ENCODE data around the gene WDR59.
"Not testable (repeated sequence)": the region's sequence is repeated elsewhere in the genome, so short reads cannot be mapped to it uniquely, and the experiment has no call there.

The WDR59 gene

DNA sequence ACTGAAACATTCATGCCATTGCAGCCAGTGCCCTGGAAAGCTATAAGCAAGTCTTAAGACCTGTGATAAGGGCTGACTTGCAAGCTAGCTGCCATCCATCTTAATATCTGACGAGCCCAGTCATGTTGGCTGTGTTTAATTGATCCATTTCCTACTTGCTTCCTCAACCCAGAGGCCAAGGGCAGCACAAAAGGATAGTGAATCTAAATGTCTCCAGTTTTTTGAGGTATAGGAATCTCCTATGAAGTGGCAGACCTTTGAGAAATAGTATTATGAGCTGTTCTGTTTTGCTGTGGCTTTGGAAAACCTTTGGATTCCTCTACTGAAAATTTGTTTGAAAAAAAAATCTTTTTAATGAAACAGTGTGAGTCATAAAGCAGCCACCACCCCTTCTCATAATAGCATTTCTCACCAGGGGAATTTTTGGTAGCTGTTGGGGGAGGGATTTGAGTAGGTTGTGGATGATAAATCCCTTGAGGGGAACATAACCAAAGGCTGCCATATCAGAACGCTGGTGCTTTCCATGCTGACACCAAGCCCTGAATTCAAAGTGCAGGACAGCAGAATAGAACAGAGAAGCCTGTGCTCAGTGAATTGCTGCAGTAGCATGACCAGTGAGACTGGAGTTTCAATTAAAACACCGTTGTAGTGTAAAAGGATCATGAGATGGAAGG lies 26.8 kb upstream of the WDR59 start:
- DNase-seq (ENCODE audit: low read depth): peak; percentile 71

DNA sequence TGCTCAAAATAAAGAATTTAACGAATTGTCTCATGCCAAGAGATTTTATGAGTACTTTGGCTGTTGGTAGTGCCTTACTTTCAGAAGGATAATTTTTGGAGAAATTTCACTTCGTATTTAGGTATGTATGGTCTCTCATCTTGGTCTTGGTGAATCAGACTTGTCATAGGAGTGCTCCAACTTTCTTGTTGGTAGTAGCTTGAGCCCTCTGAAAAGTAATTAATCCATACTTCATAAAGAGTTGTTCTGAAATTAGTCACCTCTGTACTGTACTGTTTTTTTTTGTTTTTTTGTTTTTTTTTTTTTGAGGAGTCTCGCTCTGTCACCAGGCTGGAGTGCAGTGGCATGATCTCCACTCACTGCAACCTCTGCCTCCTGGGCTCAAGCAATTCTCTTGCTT lies 25.5 kb upstream of the WDR59 start:
- no peak for DNase-seq (ENCODE audit: low read depth)

DNA sequence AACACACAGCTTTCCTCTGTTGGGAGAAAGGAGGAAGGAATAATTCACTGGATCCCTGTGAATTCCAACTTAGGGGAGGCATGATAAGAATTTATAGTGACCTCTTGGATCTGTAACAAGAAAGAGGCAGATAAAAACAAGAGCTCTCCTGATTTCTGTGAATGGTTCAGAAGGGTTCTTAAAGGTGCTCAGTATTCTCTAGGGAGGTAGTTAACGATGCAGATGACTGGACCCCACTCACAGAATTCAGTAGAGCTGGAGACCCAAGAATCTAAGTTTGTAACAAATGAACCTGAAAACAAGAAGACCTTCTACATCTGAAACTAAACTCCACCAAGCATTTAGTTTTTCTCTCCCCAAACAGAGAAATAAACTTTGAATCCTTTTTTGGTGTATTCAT lies 22.5 kb upstream of the WDR59 start:
- DNase-seq (ENCODE audit: low read depth): no peak

DNA sequence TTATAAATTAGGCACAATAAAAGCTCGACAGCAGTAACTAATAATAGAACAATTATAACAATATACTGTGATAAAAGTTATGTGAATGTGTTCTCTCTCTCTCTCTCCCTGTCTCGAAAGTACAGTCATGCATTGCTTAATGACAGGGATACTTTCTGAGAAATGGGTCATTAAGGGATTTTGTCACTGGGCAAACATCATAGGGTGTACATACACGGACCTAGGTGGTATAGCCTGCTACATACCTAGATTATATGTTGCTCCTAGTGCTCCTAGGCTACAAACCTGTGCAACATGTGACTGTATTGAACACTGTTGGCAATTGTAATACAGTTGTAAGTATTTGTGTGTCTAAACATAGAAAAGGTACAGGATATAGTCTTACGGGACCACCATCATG lies 20.8 kb upstream of the WDR59 start:
- DNase-seq (ENCODE audit: low read depth): no peak

DNA sequence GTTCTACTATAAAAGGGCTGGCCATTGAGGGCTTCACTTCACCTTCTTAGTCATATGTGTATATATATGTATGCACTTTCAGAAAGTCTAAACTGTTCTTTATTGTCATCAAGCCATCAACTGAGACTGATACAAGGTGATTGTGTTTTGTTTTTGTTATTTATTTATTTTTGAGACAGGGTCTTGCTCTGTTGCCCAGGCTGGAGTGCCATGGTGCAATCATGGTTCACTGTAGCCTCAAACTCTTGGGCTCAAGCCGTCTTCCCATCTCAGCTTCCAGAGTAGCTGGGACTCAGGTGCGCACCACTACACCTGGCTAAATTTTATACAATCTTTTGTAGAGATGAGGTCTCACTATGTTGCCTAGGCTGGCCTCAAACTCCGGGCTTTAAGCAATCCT lies 19.5 kb upstream of the WDR59 start:
- DNase-seq (ENCODE audit: low read depth): no peak

DNA sequence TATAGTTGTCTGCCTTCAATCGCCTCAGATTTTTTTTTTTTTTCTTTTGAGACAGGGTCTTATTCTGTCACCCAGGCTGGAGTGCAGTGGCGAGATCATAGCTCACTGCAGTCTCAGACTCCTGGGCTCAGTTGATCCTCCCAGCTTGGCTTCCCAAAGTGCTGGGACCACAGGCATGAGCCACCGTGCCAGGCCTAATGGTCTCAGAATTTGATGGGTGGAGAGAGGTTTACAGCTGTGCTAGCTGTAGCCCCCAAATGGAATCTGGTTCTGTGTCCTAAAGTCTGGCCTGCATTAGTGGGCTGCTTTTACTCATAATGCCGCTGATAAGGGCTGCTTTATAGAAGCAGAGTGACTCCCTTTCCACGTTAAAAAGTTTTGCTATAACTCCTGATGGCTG lies 19.0 kb upstream of the WDR59 start:
- DNase-seq (ENCODE audit: low read depth): no peak

DNA sequence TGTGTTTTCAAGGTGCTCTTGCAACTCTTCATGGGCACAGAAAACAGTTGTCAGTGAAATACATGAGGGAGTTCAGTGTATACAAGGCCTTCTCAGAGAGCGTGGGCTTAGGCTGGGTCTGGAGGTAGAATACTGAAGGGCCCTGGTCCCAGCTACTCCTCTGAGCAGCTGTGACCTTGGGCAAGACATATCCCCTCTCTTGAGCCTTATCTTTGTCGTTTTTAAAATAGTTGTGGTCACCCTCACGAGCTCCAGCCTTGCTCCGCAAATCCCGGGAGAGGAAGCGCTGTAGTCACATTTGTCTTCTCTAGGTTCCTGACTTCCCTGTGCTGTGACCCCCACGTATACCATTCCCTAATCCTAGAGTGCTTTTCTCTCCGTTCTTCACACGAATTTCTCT lies 17.6 kb upstream of the WDR59 start:
- no peak for DNase-seq (ENCODE audit: low read depth)

DNA sequence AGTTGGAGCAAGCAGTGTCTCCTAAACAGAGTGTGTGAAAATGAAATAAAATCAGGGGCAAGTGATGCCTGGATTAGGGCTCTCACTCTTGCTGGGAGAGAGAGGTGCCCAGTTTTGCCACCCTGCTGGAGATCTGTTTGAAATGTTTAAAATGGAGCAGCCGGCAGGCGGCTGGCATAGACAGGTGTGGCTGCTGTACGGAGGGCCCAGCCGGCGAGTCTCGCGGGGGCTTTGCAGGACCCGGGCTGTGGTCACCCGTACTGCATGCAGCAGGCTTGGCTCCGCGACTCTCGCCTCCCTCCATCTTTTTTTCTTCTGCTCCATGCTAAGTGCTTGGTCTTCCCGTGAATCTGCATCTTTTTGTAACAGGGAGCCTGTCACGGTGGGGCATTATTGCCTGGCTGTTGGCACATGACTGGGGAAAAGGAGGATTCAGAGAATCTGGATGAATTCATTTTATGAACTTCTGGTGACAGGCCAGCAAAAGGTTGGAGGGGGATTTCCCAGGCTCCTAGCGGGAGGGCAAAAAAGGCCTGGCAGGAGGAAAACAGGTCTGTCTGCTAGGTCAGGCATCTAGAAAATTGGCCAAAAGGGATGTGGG lies 15.7 kb upstream of the WDR59 start:
- no peak for DNase-seq (ENCODE audit: low read depth)

DNA sequence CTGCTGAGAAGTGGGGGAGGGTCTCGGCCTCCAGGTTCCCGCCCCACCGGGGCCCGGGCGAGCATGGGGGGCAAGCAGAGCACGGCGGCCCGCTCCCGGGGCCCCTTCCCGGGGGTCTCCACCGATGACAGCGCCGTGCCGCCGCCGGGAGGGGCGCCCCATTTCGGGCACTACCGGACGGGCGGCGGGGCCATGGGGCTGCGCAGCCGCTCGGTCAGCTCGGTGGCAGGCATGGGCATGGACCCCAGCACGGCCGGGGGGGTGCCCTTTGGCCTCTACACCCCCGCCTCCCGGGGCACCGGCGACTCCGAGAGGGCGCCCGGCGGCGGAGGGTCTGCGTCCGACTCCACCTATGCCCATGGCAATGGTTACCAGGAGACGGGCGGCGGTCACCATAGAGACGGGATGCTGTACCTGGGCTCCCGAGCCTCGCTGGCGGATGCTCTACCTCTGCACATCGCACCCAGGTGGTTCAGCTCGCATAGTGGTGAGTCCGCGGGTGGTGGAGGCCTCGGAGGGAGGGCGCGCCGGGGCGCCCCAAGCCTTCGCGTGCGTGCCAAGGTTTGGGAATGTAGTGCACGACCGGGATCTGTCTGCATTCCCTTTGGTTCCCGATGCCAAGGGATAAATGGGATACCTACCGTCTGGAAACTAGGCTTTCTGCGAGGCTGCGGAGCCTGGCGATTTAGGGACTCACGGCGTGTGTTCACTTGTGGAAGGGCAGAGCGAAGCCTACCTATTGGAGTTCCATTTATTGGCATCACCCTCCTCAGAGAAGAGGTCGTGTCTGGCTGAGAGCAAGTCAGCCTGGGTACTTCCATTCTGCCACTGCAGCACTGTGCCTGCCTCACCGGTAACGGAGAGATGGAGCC lies 14.9 kb upstream of the WDR59 start:
- DNase-seq (ENCODE audit: low read depth): no peak

DNA sequence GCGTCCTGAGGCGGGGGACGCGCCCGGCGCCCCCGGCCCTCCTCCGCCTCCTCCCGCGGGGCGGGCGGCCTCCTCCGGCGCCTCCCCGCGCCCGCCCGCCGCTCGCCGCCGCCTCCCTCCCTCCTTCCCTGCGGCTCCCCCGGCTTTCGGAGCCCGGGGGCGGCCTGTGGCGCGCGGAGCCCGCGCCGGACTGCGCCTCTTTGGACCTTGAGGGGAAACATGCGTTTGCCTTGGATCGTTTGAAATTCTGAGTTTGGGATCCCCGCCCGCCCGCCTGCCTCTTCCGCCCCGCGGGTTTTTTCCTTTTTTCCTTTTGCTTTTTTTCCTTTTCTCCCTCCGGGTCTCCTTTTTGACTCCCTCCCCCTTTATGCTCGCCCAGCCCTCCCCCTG lies 14.3 kb upstream of the WDR59 start:
- DNase-seq (ENCODE audit: low read depth): no peak

DNA sequence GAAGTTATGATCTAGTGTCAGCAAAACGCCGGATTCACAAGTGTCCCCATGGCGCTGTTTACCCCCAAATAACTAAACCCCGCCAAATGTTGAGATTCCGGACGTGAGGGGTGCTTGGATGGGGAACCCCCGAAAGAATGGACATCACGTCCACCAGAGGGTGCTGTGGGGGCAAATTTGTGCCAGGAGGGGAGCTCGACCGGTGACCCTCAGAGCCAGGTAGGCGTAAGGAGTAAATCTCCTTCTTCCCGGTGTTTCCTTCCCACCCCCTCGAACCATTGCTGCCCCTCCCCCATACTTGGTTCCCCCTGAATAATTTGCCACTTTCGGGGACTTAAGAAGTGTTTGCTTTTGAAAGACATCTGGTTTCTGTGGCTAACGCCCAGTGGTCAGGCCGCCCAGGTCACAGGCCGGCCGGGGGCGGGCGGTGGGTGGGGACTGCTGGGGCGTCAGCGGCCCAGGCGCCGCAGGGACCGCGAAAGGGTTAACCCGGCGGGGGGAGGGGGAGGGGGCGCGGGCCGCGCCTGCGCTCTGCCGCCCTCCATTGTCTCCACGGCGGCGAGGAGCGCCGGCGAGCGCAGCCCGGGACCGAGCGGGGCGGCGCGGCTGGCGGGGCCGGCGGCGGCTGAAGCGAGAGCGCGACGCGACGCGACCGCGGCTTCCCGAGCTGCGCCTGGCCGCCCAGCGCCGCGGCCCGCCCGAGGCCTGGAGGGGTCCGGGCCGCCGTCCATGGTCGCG lies 13.7 kb upstream of the WDR59 start, which contains the start of gene ZNRF1:
TSS of gene ZNRF1 (plus strand) at position 544 of the 738 bp plus-strand sequence. CDS start 648 bp downstream, outside the sequence.
- DNase-seq (ENCODE audit: low read depth): peak; percentile 46

DNA sequence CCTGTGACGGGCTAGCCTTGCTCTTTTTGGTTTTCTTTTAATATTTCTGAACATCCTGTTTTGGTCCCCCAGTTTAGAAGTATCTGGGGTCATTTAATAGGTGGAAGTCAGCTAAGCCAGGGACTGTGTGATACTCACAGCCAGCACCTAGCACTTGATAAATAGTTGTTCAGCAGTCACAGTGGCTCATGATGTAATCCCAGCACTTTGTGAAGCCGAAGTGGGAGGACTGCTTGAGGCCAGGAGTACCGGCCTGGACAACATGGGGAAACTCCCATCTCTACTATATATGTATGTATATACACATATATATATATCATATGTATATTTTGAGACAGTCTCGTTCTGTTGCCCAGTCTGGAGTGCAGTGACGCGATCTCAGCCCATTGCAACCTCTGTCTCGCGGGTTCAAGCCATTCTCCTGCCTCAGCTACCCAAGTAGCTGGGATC lies 12.1 kb upstream of the WDR59 start:
- DNase-seq (ENCODE audit: low read depth): no peak

DNA sequence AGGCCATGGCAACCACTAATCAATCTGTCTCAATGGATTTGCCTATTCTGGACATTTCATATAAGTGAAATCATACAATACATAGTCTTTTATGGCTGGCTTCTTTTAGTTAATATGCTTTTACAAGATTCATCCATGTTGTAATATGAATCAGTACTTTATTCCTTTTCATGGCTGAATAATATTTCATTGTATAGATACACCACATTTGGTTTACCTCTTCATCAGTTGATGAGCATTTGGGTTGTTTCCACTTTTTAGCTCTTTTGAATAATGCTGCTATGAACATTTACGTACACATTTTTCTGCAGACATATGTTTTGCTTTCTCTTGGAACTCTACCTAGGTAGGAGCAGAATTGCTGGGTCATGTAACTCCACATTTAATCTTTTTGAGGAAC lies 11.1 kb upstream of the WDR59 start:
- DNase-seq (ENCODE audit: low read depth): no peak

DNA sequence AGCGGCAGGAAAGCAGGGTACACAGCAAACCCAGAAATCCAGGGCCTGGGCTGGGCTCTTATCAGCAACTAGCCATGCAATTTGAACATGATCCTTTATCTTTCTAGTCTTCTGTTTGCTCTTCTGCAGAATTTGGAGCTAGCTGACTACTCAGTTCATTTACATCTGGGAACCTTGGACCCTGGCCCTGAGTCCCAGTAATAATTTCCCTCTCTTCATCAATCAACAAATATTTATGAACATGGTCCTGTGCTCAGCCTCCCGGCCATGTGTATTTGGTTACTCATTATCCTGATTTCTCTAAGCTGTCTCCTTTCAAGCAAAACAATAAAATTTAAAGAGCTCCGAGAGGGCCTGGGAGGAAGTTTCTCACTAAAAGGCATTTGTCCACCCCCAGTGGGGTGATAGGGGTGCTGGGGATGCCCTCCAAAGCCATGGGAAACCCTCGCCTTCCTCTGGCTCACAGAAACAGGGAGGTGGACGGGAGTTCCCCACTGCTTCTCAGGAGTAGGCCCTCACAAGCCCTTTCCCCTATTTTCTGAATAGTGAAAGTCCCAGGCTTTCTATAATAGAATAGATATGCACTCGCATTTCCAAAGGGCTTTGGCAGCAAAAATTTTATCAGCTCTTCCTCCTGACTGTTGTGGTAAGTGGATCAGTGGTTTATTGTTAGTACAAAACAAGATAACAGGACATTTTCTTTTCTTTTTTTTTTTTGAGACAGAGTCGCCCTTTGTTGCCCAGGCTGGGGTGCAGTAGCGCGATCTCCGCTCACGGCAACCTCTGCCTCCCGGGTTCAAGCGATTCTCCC lies 6.9 kb upstream of the WDR59 start:
- DNase-seq (ENCODE audit: low read depth): no peak

DNA sequence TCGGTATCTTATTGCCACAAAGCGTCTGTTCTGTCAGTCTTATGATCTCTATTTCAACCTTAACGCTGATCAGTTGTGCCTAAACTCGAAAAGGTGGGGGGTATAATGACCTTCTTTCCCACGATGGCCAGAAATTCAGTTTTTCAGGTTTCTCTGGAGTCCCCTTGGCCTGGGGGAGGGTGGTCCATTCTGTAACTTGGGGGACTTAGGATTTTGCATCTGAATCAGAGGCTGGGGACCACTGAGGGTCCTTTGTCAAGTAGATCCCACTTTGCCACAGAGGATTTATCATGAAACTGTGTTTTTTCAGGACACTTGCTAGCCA lies 6.3 kb upstream of the WDR59 start:
- no peak for DNase-seq (ENCODE audit: low read depth)

DNA sequence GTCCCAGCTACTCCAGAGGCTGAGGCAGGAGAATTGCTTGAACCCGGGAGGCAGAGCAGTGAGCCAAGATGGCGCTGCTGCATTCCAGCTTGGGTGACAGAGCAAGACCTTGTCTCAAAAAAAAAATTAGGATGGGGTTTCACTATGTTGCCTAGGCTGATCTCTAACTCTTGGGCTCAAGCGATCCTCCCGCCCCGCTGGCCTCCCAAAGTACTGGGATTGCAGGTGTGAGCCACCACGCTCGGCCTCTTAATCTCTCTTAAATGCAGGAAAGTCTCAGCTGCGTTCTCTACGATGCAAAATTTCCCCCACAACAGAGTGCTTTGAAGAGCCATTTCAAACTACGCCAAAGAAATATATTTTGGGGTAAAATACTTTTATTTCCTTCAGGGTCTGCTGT lies 5.9 kb upstream of the WDR59 start:
- no peak for DNase-seq (ENCODE audit: low read depth)

DNA sequence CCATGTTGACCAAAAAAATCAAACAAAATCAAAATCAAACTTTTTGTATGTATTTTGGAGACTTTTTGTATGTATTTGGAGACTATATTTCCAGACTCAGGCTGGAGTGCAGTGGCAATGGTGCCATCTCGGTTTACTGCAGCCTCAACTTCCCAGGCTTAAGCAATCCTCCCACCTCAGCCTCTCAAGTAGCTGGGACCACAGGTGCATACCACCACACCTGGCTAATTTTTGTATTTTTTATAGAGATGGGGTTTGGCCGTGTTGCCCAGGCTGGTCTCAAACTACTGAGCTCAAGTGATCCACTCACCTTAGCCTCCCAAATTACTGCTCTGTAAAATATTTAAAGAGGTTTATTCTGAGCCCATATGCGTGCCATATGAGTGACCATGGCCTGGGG lies 4.9 kb upstream of the WDR59 start:
- DNase-seq (ENCODE audit: low read depth): not testable (repeated sequence)

DNA sequence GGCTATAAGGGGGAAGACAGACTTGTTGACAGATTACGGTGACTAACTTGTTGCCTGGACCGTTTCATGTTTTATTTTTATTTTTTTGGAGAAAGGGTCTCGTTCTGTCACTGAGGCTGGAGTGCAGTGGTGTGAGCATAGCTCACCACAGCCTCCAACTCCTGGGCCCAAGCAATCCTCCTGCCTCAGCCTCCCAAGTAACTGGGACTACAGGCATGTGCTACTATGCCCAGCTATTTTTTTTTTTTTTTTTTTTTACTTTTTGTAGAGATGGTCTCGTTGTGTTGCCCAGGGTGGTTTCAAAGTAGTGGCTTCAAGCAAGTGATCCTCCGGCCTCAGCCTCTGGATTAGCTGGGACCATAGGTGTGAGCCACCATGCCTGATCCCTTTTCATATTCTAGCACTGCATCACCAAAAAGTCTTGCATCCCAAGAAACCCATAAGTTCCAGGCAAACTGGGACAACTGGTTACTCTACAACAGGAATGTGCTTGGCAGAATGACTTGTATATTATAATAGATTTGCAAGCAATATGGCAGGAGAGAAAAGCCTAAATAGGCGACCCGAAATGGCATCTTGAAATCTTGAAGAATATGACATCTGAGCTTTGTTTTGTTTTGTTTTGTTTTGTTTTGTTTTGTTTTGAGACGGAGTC lies 2.2 kb upstream of the WDR59 start:
- no peak for DNase-seq (ENCODE audit: low read depth)

DNA sequence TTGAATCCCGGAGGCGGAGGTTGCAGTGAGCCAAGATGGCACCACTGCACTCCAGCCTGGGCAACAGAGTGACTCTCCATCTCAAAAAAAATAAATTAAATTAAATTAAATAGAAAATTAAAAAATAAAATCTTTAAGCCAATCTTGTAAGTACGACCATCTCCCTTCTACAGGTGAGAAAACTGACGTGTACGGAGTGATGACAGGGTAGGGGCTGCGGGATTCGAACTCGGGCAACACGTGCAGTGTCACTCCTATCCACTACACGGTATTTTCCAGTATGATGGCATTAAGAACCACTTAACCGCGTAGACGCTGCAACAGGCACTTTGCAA lies 762 bp downstream of the WDR59 start:
- DNase-seq (ENCODE audit: low read depth): no peak

DNA sequence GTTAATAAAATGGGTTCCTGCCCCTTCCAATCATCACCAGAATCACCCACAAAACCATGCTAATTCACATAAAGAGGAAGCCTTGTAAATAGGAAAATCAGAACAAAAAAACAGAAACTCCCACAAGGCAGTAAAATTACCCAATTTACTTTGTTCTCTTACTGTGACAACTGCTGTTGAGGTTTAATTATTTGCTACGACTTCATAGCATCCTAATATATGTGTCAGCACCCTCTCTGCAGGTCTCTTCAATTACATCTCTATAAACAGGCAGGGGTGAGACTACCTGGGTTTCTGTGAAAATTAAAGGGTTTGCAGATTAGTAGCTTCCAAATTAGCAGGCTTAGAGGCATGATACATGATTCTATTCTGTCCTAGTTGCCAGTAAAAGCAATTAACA lies 2.7 kb downstream of the WDR59 start:
- DNase-seq (ENCODE audit: low read depth): no peak

DNA sequence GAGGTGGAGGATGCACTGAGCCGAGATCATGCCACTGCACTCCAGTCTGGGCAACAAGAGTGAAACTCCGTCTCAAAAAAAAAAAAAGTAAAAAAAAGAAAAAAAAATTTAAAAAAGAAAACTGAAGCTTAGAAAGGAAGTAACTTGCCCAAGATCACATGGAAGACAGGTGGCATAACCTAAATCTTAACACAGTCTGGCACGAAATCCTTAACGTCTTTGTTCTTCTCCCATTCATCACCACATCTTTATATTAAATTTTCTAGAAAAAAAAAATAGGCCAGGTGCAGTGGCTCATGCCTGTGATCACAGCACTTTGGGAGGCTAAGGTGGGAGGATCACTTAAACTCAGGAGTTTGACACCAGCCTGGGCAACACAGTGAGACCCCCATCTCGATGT lies 9.3 kb downstream of the WDR59 start:
- no peak for DNase-seq (ENCODE audit: low read depth)

Measured in GM04504 (cell line).